ENCODE results near the gene ATF7IP2.
"Not testable (repeated sequence)": the region's sequence is repeated elsewhere in the genome, so short reads cannot be mapped to it uniquely, and the experiment has no call there.

- TF ChIP-seq, protein P1, sequence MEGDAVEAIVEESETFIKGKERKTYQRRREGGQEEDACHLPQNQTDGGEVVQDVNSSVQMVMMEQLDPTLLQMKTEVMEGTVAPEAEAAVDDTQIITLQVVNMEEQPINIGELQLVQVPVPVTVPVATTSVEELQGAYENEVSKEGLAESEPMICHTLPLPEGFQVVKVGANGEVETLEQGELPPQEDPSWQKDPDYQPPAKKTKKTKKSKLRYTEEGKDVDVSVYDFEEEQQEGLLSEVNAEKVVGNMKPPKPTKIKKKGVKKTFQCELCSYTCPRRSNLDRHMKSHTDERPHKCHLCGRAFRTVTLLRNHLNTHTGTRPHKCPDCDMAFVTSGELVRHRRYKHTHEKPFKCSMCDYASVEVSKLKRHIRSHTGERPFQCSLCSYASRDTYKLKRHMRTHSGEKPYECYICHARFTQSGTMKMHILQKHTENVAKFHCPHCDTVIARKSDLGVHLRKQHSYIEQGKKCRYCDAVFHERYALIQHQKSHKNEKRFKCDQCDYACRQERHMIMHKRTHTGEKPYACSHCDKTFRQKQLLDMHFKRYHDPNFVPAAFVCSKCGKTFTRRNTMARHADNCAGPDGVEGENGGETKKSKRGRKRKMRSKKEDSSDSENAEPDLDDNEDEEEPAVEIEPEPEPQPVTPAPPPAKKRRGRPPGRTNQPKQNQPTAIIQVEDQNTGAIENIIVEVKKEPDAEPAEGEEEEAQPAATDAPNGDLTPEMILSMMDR (IDR thresholded peaks at IDR 0.05), result not testable (repeated sequence)
- TF ChIP-seq POLR2A, EP300 (IDR thresholded peaks at IDR 0.05): not testable (repeated sequence)
Measured at GRCh38 chr16:10361747-10362076, 24.1 kb upstream of the ATF7IP2 start.
